Islet of Langerhans (tissue), 1 donor: ENCODE data around the gene MAN1A1.

Source experiments
- FAIRE-seq: peaks from one replicate; lab custom pipeline; 2011; peaks lifted over from hg19 to GRCh38; lab: Jason Lieb, UNC

Gene MAN1A1

DNA sequence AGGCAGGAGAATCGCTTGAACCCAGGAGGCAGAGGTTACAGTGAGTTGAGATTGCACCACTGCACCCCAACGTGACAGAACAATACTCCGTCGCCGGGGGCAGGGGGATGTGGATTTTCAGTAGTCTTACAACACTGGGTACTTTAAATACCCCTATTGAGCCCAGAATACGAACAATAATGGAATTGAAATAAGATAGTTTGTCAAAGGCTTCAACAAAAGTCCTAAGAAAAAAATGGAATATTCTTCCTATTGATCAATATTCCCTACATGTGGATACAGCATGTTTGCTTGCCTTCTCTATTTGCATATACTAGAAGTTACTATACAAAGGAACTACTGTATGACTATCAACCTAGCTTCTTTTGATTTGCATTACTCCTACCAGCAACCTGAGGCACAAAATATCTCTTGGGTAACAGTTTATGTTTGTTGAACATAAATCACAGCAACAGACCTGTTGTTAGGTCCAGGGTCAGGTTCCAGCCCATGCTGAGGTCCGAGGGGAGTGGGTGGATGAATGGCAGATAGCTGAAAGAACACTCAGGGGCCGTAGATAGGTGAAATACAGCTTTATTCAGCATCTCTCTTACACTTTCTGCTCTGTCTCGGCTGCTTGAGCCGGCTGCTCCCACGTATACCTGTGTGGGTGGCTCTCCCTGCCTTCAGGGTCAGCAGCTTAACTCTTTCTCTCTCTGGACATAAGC lies 23.8 kb downstream of the MAN1A1 start:
- no peak for FAIRE-seq

DNA sequence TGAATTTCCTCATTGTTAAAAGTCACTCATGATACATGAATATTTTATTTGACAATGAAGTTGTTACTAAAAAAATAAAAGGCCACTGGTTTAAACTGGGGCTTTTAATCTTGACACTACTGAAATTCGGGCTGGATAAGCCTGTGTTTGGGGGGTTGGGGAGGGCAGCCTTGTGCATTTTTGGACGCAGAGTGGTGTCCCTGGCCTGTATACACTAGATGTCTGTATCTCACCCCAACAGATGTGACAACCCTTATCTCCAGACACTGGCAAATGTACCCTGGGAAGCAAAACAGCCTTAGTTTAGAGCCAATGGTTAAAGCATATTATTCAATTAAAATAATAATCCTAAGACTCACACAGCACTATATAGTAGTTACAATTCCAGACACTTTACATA lies 24.8 kb downstream of the MAN1A1 start:
- FAIRE-seq: no peak

DNA sequence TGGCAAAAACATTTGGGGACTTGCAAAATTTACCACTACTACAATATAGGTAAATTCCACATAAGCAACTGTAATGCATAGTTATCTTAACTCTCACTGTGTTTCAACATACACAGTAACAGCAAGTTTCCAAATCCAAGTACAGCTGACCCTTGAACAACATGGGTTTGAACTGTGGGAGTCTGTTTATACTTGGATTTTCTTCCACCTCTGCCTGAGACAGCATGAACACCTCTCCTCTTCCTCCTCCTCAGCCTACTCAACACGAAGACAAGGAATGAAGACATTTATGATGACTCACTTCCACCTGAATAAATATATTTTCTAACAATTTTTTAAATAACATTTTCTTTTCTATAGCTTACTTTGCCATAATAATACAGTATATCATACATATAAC lies 25.6 kb downstream of the MAN1A1 start:
- no peak for FAIRE-seq

DNA sequence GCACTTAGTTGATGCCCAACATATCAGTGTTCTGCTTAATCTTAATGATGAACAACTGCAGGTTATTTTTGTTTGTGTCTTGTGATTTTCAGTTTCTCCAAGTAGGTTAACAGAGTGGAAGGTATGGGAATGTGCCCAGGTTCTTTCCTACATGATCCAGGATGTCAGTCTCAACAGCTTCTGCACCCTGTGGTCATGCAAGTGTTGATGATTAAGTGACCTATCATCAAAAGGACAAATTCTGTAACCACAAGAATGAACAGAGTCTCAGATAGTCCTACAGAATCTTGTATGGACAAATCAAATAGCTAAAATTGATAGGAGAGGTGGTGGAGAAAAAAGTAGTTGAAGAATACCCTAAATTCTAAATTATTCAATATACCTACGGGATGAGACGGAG lies 26.1 kb downstream of the MAN1A1 start:
- no peak for FAIRE-seq

DNA sequence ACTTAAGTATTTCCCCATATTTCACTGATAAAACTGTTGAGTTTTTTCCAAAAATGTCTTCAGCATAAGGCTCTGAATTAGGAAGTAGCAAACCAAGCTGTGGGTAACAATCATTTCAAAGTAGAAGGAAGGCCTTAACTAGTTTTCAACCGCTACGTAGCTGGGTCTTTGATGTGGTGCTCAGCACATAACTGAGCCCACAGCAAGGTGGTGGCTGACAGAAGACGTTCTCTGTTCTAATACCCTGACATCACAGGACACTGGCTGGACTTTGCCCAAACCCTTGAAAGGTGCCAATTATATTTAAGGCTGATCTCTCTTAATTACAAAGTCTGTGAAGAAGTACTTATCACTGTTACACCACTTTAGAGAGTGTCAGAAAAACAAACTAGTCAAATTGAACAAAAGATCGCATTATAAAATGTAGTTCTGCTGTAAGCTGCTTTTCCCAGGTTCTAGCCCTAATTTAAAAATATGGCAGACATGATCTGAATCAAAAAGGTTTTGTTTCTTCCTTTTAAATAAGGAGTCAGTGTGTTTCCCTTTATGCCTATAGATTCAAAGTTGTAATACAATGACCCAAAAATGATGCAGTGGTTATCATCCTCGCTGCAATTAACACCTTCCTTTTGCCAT lies 26.7 kb downstream of the MAN1A1 start:
- peak; percentile 41 for FAIRE-seq

DNA sequence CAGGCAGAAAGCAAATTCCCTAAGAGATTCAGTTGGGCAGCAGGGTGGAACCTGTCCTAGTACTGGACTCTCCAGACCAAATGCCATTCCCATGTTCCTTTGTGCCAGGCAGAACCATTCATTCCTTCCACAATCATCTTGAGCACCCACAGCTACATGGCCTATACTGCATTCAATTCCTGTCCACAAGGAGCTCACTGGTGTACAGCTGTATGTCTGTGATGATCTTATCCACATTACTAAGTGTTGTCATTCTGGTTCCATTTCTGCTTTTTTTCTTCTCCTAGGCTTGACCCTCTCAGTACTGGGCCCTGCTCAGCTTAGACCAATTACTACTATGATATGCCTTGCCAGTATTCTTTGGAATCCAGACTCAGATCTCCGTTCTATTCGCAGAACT lies 27.5 kb downstream of the MAN1A1 start:
- no peak for FAIRE-seq

DNA sequence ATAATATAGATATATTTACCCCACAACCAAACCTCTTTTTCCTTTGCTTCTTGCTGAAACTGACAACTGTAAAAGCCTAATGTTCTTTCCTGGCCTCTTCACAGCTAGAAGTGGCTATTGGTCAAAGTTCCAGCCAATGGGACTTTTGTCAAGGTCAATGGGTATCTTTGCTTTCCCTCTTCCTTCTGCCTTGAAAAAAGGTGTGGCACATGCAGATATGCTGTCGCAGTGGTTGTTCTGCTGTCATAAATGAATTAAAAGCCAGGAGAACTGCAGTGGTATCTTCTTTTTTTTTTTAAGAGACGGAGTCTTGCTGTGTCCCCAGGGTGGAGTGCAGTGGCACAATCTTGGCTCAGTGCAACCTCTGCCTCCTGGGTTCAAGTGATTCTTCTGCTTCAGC lies 29.9 kb downstream of the MAN1A1 start:
- FAIRE-seq: no peak

DNA sequence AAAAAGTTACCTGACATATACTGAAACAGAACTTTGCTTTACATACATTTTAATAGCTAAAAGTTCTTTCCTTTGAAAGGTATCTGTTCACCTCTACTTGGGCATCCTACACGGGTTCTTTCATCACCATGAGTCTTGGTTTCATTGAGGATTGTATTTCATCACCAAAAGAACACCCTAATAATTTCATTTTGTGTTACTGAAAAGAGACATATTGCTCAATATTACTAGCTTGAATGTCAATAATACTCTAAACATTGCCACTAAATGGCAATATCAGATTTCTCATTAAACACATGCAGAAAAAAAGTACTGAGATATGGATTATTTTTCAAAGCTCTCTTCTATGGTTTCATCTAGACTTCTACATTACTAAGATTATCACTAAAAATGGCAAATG lies 30.8 kb downstream of the MAN1A1 start:
- FAIRE-seq: no peak

DNA sequence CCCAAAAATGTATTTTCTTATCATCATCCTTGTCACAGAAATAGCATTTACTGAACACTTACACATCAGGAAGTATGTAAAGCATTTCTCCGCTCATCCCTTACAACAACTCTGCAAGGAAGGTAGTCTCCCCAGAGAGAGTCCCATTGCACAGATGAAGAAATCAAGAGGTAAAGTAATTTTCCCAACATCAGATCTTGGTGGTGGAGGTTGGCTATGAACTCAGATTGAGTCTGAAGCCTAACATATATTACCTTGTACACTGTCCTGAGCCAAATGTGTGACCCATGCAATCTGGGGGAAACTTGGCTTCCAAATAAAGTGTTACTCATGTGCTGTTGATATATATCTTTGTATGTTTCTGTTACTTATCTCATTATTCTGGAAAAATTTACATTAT lies 31.4 kb downstream of the MAN1A1 start:
- FAIRE-seq: no peak

DNA sequence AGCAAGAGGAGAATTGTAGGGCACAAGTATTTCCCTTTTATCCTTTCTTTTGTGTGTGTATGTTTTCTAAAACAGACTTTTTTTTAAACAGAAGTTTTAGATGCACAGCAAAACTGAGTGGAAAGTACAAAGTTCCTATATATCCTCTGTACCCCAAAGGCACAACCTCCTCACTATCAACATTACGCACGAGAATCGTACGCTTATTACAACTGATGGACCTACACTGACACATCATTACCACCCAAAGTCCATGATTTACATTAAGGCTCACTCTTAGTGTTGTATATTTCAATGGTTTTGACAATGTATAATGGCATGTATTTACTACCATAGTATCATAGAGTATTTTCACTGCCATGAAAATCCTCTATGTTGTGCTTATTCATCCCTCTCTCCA lies 32.6 kb downstream of the MAN1A1 start:
- no peak for FAIRE-seq

DNA sequence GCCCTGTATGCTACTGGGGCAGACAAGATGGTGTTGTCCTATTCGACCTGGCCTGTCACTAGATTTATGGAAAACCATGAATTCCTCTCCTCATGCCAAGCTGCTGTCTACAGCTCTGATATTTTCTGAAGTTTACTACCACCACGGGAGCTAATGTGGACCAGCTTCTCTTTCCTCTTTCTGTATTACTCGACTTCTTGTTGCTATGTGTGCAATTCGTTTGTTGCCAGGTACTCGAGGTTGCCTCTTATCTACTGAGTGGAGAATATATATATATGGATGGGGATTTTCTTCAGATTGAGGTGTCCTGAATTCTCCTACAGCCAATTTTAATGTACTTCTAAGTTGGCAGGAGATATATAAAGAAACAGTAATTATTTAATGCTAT lies 34.7 kb downstream of the MAN1A1 start:
- no peak for FAIRE-seq

DNA sequence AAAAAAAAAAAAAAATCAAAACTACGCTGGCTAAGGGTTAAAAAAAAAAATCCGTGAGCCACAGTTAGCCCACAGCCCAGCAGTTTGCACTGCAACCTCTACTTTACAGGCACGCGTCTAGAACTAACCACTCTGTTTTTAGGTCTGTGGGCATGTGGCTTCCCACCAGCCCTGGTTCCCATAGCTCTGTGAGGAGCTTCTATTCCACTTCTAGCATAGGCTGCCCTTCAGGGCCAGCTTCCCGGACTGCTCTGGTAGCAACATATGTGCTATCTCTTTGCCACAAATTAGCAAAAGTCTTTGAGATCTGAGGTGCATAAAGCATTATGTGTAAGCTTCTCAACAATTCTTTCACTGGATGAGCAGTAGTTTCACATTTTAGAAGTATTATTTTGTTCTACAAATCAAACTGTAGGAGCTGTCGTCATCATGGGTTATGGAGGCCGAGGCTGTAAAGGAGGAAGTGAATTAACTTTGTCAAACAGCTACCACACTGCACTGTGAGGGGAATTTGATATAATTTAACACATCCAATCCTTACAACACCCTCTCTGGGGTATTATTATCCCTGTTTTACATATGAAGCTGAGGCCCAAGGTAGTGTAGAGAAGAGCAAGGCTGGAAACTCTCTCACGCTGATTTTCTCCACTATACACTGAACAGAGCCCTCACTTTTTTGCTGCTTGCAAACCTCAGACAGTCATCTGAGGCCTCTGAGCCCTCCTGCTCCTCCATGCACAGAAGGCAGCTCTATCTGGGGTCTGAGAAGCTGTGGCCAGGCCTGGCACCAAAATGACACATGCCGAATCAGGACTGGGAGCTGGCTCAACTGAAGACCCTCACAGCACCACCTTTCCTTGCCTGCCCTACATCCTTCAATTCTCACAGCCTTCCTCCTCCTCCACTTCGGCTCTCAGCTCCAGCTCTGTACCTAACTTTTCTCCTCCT lies 35.4 kb downstream of the MAN1A1 start:
- FAIRE-seq: no peak

DNA sequence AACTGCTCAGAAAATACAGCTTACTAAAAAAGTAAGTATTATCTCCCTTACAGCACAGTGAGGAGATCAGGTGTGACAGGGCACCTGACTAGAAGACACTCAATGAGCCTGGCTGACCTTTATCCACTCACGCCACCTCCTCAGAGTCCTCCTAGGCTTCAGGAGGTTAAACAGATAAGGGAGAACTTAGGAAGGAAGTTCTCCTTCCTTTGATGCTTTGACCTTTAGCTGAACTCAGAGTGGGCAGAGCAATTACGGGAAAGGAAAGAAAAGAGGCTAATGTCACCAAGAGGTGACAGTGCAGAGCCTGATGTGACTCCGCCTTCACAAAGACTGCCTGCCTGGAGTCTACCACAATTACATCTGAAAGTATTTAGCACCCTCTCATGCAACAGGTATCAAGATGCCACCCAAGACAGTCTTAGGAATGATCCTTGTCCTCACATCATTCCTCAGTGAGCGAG lies 36.7 kb downstream of the MAN1A1 start:
- FAIRE-seq: no peak

DNA sequence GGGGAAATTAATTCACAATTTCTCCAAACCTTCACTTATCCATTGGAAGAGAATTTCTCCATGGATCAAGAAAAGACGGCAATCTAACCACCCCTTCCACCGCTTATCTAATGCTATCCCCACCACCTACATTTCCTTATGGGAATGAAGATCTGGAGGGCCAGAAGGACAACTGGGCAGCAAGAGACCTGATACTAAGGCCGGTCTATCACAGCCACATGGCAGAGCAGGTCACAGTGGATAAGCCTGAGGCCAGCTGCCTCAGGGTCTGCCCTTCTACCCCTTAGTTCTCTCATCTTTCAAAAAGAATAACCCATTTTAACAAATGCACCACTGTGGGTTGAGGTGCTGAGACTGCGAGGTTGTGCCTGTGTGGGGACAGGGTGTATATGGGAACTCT lies 37.1 kb downstream of the MAN1A1 start:
- no peak for FAIRE-seq

DNA sequence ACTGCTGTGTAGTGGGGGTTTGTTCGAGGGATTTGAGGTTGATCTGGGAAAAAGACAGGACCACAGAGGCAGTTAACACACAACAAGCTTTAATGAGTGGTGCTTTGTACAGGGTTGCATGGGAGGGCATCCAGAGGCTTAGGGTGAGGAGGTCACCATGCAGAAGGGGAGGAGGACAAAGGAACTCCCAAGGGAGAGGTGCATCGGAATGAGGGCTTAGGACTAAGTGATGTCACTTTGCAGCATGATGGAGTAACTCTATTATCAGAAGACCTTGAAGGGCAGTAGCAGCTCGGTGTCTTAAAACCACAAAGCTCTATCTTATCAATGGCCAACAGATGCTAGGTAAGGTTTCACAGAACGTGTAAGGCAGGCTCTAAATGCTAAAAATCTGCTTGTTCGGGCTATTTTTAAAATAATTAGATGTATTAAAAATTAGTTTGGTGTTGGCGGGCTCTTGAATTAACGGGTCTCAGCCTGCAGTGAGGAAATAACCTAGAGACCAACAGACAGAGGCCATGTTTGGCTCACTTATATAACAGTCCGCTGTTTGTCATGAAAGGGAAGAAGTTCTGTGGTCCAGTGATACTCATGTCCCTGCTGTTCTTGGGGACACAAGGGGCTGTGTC lies 37.9 kb downstream of the MAN1A1 start:
- no peak for FAIRE-seq

DNA sequence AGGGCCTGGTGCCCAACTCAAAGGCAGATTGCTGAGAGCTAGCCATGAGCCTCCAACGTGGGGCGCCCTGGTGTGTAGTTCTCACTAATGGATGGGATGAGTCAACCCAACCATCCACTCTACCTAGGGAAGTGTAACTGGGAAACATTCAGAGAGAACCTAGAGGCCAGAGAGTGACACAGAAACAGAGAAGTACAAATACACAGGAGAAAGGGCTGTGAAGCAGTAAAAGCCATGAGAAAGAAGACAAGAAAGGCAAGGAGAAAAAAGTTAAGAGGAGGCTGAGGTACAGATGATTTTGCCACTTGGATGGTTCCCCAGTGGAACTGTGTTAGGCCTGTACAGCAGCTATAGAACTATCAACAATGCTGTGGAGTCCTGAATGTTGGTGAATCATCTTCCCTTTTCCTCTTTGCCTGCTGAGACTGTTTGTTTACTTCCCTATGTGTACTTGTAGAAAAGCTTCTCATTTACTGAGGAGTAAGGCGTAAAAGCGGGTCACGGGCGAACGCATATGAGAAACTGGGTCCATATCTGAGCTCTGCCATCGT lies 39.0 kb downstream of the MAN1A1 start:
- FAIRE-seq: no peak

DNA sequence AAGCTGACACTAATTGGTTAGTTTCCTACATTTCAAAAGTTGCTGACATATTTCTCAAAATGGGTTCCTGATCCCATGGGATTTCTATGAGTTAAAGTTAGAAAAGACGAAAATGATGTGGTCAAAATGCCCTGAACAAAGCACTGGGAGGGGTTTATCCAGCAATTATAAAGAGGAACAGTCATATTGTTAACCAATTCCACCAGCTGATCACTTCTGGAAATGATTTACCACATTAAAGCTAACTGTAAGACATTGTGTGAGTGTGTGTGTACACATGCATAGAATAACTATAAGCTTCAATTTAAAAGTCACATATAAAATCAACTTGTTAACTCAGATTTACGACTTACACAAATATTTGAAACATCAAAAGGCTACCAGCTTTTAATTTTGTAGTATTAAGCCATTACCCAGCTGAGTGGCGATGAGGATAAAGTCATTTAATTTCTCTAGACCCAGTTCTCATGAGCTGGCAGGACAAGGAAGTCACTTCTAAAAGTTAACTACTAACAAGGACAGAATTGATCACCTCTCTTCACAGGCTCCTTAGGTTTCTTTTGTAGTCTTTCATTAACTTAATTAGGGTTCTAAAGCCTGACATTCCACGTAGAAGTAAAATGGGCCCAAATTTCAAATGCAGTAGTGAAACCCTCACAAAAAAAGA lies 40.4 kb downstream of the MAN1A1 start:
- peak; percentile 86 for FAIRE-seq

DNA sequence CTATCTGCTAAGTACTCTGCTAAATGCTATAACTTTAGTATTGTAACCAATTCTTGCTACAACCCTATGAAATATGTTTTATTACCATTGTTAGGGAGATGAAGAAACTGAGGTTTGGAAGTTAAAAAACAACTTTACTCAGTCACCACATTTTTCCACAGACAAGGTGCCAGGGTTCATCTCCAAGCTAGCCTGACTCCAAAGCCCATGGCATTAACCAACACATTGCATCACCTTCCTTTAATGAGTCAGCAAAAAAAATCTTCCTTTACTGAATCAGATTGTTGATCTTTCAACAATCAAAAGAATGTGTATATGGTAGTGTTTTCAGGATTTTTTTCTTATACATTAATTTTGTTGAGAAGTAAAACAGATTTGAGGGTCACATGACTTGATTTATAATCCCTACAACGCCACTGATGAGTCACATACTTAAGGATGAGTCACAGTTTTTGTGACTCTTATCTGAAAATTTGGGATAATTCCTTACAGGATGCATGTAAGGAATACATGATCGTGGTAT lies 41.5 kb downstream of the MAN1A1 start:
- no peak for FAIRE-seq

DNA sequence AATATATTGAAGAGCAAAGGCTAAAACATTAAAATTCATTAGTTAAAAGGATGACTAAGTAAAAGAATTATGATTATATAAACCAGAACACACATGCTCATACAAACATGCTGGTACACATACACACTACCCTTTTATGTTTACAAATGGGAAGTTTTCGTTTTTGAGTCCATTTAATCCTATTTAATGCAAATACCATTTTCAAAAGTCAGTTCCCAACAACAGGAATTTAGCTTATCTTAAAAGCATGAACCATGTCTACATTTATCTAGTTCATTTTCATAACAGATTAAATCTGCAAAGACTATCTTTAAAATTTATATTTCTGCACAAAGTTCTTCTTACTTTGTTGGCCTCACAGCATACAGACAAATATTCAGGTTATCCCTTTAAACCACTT lies 42.5 kb downstream of the MAN1A1 start:
- no peak for FAIRE-seq

DNA sequence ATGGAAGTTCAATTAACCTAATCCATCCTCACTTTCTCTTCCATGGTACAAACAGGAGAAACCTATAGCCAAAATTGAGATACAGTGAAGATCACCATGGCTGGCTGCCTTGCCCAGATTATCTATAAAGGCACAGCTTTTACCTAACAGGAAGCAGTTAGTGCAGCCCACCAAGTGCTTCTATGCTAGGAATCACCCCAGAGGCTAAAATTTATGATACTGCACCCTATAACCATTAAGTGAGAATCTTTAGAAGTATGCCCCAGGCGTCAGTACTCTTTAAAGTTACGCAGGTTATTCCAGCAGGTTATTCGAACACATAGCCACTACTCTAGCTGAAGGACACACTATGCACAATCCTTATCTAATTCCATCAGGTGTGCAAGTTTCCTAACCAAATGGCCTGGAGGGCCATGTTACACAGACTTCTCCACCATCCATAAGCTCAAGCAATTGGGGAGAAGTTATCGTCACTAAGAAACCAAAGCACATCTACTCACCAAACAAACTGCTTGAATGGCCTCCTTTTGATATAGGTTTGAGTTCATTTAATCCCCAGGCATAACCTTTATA lies 43.1 kb downstream of the MAN1A1 start:
- FAIRE-seq: no peak
